ENCODE data around the gene RADIL. TPM values are rescaled to one million over a fixed set of nuclear protein-coding genes. Genes with fewer than 3 reads are reported as not detected.
A peak's percentile ranks its signal among the peaks of the same experiment; 100 is the strongest.

RADIL gene
- total RNA-seq, 1 donor from 2014 or later: 7.3 TPM

- DNase-seq: peak; percentile 98
Observed at GRCh38 chr7:4775250-4775847, 108.2 kb downstream of the RADIL start, which contains the start of gene AP5Z1. AP5Z1 (plus strand) TSS chr7:4775623; CDS start chr7:4775716, 93 bp downstream.

GRCh38 chr7:4774658-4775249, 108.8 kb downstream of the RADIL start:
- DNase-seq: peak; percentile 76

DNA sequence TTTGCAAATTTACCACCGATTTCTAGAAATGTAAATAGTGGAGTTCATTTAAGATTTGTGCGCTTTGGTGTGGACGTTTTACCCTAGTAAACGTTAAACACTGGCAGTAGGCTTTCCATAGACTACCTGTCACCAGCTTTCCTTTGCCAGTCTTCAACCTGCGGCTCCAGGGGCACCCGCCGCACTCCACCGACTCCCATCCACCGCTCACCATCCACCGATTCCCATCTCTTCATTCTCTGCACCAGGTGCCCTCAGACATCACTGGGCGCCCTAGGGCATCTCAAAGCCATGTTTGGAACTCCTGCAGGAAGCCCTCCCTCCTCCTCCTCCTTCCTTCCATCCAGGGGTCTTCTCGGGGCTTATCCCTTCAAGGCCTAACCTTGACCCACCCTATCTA, 109.5 kb downstream of the RADIL start:
- no peak for DNase-seq

GRCh38 chr7:4772306-4772705, 111.2 kb downstream of the RADIL start:
- DNase-seq: no peak

GRCh38 chr7:4771737-4772136, 111.8 kb downstream of the RADIL start:
- no peak for DNase-seq

DNA sequence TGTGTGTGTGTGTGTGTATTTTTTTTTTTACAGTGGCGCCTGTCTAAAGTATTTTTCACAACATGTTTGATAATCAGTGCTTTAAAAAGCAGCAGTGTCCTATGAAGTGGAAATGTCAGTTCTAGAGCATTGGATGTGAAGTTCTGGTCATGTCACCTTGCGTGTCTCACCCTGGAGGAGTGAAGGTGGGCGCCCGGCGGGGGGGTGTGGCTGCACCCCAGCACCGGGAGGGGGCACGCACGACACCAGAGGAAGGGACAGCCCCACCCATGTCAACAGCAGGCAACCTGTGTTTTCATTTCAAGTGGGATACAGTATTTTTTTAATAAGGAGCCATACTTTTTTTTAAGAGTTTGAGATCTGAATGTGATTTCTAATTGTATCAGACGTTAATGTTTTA, 112.6 kb downstream of the RADIL start:
- DNase-seq: no peak

DNA sequence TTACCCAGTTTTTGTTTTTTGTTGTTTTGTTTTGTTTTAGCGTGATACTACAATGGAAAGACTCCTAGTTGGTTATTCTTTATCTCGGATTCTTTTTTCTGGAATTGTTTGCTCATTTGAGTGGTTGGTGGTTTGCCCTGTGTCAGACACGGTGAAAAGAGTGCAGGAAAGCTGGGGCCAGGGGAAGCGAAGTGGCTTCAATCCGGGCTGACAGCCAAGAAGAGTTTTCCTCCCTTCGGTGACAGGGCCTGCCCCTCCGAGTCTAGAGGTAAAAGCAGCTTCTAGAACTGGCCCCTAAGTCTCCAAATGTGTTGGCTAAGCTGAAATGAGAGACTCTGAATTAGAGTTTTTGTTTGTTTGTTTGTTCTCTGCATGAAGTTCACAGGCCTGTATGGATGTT, 113.8 kb downstream of the RADIL start:
- no peak for DNase-seq

DNA sequence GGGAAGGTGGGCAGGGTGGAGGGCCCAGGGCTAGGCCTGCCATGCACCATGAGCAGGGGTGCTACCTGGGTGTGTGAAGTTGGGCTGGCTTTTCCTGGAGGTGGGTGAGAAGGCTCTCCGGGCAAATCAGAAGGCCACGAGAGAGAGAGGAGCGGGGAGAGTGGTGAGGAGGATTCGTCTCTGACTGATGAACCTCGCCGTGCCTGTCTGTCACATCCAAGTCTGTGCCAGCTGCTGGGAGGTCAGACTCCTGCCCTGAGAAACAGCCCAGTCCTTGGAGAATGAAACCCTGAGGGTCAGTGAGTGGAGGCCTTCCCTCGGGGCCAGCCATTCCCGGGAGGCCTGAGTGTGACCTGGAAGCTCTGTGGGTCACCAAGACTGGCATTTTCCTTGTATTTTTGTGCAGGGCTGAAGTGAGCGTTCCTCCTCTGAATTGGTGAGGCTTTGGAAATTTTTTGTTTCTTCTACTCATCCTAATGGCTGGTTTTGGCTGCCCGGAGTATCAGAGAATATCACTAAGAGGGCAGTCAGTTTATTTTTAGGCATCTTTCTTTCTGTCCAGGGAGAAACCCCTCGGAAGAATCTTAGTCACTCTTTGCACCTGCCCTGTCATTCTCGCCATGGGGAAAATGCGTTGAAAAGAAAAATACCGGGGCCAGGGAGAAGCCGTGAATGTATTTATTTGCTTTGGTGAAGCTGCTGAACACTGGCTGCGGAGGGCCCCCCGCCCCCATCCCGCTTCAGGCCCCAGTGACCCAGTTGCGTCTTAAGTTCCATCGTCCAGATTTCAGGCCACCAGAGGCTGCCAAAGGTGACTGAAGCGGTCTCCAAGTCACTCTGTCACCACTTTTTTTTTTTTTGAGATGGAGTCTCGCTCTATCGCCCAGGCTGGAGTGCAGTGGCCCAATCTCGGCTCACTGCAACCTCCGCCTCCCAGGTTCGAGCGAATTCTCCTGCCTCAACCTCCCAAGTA, 114.6 kb downstream of the RADIL start:
- peak; percentile 10 for DNase-seq

GRCh38 chr7:4766666-4767519, 116.6 kb downstream of the RADIL start:
- peak; percentile 77 for DNase-seq

DNA sequence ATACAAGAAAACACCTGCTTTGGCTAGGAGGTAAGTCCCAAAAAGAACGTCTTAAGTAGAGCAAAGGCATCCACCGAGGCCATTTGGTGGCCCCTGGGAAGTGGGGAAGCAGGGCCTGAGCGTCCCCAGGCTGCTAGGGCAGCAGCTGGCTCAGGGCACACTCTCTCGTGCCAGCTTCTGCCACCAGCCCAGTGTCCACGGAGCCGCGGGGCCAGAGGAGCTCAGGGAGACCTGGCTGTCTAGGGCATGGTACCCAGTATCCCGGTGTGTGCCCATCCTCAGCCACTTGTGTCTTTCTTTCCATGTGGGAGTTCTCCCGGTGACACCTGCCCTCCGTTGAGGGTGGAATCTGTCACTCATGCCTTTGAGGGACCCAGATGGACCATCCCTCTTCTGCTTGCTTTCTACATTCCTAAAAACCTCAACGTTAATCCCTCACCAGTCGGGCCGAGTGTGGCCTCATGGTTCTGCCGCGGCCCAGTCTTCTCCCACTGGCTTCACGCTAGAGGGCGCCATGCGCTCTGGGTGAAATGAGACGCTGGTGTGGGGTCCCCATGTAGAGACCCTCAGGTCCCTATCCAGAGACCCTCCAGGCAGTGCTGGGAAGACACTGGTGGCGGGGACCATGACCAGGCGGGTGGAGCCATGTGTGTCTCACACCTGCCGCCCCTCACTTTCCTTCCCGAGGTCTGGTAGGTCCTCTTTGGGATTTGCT, 117.6 kb downstream of the RADIL start:
- DNase-seq: no peak

GRCh38 chr7:4764402-4765007, 119.0 kb downstream of the RADIL start:
- no peak for DNase-seq

GRCh38 chr7:4763794-4764185, 119.7 kb downstream of the RADIL start:
- no peak for DNase-seq

- DNase-seq: no peak
Observed at GRCh38 chr7:4763091-4763793, 120.3 kb downstream of the RADIL start.

GRCh38 chr7:4762121-4763055, 121.1 kb downstream of the RADIL start:
- DNase-seq: no peak

DNA sequence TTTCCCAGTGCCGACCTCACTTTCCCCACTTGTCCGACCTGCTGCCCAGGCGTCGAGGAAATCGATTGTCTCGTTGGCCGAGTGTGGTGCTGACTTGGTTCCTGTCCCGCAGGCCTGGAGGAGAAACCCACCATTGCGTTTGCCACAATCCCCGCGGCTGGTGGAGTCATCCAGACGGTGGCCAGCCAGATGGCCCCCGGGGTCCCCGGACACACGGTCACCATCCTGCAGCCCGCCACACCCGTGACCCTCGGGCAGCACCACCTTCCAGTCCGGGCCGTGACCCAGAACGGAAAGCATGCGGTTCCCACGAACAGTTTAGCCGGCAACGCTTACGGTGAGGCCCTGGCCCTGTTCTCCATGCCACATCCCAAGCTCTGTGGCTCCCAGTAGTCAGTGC, 122.6 kb downstream of the RADIL start:
- no peak for DNase-seq

- no peak for DNase-seq
Observed at GRCh38 chr7:4759211-4759610, 124.3 kb downstream of the RADIL start.

GRCh38 chr7:4758791-4759190, 124.7 kb downstream of the RADIL start:
- no peak for DNase-seq

DNA sequence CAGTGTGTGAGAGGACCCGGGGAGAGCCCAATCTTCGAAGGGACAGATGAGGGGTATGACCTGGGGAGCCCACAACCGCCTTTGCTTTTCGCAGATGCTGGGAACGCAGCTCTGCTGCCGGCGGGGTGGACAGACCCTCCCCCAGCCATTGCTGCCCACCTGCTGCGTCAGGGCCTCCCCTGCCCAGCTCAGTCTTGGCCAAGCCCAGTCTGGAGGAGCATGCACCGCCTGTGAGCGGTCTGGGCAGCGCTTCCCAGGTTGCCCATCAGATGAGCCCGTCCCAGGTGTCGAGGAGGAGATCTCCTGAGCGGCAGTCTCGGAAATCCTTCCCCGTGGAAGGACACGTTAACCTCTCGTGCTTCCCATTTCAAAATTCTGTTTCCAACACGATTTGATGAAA, 125.4 kb downstream of the RADIL start:
- no peak for DNase-seq

DNA sequence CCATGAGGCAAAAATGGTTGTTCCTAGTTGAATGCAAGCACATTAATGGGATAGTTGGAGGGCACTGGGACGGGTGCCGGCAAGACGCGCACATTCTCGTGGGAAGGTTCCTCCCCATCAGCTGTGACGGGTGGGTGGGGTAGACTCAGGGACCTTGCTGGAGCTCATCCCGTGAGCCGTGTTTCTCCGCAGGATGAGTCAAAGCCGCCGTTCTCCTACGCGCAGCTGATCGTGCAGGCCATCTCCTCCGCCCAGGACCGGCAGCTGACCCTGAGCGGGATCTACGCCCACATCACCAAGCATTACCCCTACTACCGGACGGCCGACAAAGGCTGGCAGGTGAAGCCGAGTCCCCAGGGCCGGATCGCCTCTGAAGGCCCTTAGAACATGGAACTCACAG, 128.5 kb downstream of the RADIL start:
- no peak for DNase-seq

Measured in tongue (tissue), 2 donors.